HG02678 (cell line): ENCODE data around the gene CACNA1A.
A peak's percentile ranks its signal among the peaks of the same experiment; 100 is the strongest.
"Not testable (repeated sequence)": the region's sequence is repeated elsewhere in the genome, so short reads cannot be mapped to it uniquely, and the experiment has no call there.

Experiments
- ATAC-seq: cut with Tn5 transposase; IDR thresholded peaks from one replicate; pipeline ENCODE4 v1.9.1; 2021; ENCODE audit warnings: mild to moderate bottlenecking, moderate library complexity; ENCODE audit not compliant: unreplicated experiment

CACNA1A gene

DNA sequence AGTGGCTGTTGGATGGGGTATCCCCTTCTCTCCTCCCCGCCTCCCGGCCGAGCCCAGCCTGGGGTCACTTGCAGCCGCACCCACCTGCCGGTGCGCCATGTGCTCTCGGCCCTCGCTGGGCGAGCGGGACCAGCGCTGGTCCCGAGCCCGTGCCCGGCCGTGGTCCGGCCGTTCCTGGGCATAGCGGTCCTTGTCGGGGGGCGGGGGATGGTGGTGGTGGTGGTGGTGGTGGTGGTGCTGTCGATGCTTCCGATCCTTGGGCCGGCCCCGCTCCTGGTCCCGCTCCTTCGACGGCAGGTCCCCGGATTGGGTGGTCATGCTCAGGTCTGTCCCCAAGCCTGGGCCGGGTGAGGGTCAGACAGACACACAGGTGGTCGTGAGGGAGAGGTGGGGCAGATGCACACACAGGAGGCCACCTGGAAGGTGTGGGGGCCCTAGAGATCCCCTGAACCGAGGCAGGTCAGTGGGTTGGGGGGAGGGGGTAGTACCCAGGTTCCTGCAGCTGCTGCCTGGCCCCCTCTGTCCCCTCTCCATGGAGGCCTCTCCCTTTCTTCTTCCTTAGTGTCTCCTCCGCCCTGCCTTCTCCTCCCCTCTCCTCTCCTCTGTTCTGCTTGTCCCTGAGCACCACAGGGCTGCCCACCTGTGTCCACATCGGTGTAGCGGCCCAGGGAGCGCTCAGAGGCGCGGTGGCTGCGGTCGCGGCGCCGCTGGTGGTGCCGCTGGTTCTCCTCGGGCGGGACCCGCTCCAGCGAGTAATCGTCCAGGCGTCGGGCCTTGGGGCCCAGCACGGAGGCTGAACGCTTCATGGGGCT is 297.4 kb downstream of the CACNA1A start:
- no peak for ATAC-seq

DNA sequence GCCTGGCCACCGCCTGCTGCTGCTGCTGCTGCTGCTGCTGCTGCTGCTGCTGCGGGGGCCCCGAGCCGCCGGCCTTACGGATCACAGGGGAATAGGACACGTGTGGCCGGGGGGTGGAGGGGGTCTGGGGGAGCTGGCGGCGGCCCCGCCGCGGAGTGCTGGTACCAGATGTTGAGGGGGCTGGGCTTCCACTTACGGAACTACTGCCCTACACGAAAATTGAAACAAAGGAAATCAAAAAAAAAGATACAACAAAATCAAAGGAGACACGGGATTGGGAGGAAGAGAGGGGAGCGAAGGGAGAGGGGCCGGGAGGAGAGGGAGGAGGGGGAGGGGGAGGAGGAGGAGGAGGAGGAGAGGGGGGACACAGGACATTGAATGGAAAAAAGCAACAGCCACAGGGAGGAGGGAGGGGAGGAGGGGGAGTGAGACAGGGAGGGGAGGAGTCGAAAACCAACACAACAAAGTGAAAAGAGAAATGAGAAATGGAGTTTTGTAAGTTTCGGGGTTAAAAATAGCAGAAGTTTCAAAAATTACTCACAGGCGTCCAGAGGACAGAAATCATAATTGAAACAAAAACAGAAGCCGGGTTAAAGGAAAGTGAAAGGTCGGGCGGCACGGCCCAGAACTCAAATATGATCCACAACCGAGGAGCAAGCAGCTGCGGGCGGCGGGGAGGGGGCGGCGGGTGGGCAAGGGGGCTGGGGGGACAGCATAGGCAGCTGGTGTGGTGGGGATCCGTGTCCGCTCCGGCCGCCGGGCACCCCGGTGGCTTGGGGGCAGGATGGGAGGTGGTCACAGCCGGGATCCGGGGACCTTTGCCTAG is 298.2 kb downstream of the CACNA1A start:
- ATAC-seq = peak; percentile 74

DNA sequence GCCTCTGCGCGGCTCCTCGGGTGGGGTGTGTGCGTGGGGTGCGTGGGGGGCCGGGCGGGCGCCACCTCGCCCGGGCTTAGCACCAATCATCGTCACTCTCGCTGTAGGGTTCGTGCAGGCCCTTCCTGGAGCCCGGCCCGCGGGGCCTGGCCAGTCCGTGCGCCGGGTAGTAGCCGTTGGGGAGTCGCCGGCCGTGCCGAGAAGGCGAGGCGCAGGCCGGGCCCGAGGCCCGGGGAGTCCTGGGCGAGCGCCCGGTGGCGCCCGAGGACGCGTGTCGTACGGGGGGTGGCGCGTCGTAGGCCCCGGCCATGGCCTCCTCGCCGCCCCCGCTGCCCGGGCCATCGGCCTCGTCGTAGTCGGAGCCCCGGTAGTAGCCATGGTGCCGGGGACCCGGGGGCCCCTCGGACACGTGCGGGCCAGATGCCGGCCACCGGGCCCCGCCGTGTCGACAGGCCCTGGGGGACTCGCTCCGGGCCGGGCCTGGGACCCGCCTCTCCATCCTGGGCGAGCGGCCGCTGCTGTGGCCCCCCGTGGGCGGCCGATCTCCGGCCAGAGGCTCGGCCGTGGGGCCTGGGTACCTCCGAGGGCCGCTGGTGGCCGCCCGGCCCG is 298.9 kb downstream of the CACNA1A start:
- ATAC-seq = no peak

DNA sequence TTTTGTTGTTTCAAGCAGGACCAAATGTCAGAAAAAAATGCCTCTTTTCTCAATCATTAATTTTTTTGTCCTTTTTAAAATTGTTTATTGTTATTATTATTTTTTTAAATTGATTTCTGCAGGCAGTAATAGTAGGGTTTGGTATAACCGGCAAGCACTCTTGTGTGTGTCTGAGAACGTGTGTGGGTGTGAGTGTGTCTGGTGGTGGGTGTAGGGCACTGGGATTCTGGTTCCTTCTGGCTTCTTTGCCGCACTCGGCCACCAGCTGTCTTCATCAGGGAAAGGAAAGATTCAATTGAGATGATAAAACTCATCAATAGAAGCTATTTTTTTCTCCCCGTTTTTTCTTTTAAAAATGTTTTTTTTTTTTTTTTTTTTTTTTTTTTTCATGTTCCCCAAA is 299.7 kb downstream of the CACNA1A start:
- no peak for ATAC-seq

DNA sequence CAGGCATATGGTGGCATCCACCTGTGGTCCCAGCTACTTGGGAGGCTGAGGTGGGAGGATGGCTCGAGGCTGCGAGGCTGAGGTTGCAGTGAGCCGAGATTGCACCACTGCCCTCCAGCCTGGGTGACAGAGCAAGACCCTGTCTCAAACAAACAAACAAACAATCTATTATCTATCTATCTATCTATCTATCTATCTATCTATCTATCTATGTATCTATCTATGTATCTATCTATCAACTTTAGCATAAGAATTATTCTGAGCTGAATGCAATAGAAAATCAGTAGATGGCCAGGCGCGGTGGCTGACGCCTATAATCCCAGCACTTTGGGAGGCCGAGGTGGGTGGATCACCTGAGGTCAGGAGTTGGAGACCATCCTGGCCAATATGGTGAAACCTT is 304.2 kb downstream of the CACNA1A start:
- not testable (repeated sequence) for ATAC-seq

DNA sequence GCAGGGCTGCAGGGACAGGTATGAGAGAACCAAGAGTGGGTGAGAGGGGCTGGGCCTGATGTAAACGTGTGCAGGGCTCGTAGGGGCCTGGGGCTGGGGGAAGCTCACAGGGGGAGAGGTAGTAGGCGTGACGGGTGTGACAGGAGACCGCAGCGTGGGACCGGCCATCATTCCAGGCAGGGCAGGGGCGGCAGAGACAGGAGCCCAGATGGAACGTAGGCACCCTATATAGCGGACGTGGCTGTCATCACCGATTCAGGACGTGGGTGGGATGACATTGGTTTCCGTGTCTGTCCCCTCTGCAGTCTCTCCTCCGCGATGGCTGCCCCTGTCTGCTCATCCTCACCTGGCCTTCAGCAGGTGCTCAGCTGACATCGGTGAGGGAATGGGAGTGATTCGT is 307.6 kb downstream of the CACNA1A start:
- ATAC-seq = no peak

DNA sequence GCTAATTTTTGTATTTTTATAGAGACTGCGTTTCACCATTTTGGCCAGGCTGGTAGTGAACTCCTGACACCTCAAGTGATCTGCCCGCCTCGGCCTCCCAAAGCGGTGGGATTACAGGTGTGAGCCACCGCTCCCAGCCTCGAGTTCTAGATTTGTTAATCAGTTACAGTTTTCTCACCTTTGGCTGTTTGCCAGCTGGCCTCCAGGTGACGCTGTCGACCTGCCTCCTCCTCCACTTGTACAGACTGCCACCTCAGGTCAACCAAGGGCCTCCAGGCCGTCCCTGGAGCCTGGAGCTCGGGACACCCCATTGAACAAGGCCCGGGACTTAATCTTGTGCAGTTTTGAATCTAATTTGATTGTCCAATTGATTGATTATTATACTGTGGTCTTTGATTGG is 310.6 kb downstream of the CACNA1A start:
- ATAC-seq = no peak

DNA sequence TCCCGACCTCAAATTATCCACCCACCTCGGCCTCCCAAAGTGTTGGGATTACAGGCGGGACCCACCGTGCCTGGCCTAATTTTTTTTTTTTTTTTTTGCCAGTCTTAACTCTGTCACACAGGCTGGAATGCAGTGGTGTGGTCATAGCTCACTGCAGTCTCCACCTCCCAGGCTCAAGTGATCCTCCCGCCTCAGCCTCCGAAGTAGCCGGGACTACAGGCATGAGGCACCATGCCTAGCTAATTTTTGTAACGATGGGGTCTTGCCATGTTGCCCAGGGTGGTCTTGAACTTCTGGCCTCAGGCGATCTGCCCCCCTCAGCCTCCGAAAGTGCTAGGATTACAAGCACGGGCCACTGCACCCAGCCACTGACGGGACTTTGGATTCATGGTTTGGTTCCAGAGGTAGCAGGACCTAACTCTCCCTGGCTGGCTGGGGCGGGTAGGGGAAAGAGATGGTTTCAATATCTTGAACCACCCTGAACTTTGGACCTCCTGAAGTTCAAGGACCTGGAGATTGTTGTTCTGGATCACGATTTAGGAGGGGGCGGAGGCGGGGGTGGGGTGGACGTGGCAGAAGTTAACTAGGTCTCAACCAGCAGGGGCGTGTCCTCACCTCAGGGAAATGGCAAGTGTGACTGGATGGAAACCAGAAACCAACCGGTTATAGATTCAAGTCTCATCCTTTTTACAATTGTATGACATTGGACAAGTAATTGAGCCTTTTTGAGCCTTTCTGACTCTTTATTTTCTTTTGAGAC is 315.3 kb downstream of the CACNA1A start:
- ATAC-seq = no peak

DNA sequence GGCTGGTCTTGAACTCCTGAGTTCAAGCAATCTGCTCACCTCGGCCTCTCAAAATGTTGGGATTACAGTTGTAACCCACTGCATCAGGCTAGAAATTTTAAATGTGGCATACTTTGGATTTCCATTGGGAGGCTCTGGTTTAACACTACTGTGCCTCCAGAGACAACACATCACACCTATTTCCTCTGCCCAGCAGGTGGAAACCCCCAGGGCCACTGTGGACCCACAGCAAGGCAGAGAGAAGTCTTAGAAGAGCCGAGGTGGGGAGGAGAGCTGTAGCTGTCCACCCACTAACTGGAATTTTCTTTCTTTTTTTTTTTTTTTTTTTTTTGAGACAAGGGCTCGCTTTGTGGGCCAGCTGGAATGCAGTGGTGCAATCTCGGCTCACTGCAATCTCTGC is 316.7 kb downstream of the CACNA1A start:
- no peak for ATAC-seq

DNA sequence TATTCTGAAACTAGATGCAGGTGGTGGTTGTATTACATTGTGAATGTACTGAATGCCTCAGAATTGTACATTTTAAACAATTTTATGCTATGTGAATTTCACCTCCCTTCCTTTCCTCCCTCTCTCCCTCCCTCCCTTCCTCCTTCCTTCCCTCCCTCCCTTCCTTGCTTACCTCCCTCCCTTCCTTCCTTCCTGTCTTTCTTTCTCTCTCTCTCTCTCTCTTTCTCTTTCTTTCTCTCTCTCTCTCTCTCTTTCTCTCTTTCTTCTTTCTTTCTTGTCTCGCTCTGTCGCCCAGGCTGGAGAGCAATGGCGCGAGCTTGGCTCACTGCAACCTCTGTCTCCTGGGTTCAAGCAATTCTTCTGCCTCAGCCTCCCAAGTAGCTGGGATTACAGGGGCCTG is 318.9 kb downstream of the CACNA1A start:
- no peak for ATAC-seq

DNA sequence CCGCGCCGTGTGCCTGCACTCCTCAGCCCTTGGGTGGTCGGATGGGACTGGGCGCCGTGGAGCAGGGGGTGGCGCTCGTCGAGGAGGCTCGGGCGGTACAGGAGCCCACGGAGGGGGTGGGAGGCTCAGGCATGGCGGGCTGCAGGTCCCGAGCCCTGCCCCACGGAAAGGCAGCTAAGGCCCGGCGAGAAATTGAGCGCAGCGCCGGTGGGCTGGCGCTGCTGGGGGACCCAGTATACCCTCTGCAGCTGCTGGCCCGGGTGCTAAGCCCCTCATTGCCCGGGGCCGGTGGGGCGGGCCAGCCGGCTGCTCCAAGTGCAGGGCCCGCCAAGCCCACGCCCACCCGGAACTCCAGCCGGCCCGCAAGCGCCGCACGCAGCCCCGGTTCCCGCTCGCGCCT is 319.6 kb downstream of the CACNA1A start:
- not testable (repeated sequence) for ATAC-seq

DNA sequence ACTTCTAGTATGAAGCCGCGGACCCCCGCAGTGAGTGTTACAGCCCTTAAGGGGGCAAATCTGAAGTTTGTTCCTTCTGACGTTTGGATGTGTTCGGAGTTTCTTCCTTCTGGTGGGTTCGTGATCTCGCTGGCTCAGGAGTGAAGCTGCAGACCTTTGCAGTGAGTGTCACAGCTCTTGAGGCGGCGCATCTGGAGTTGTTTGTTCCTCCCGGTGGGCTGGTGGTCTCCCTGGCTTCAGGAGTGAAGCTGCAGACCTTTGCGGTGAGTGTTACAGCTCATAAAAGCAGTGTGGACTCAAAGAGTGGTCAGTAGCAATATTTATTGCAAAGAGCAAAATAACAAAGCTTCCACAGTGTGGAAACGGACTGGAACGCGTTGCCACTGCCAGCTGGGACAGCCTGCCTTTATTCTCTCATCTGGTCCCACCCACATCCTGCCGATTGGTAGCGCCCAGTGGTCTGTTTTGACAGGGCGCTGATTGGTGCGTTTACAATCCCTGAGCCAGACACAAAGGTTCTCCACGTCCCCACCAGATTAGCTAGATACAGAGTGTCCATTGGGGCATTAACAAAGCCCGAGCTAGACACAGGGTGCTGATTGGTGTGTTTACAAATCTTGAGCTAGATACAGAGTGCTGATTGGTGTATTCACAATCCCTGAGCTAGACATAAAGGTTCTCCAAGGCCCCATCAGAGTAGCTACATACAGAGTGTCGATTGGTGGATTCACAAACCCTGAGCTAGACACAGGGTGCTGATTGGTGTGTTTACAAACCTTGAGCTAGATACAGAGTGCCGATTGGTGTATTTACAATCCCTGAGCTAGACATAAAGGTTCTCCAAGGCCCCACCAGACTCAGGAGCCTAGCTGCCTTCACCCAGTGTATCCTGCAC is 320.3 kb downstream of the CACNA1A start:
- ATAC-seq = not testable (repeated sequence)

DNA sequence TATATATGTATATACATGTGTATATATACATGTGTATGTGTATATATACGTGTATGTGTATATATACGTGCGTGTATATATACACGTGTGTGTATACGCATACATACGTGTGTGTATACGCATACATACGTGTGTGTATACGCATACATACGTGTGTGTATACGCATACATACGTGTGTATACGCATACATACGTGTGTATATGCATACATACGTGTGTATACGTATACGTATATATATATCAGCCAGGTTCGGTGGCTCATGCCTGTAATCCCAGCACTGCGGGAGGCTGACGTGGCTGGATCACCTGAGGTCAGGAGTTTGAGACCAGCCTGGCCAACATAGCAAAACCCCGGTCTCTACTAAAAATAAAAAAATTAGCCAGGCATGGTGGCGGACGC is 321.4 kb downstream of the CACNA1A start:
- ATAC-seq = not testable (repeated sequence)

DNA sequence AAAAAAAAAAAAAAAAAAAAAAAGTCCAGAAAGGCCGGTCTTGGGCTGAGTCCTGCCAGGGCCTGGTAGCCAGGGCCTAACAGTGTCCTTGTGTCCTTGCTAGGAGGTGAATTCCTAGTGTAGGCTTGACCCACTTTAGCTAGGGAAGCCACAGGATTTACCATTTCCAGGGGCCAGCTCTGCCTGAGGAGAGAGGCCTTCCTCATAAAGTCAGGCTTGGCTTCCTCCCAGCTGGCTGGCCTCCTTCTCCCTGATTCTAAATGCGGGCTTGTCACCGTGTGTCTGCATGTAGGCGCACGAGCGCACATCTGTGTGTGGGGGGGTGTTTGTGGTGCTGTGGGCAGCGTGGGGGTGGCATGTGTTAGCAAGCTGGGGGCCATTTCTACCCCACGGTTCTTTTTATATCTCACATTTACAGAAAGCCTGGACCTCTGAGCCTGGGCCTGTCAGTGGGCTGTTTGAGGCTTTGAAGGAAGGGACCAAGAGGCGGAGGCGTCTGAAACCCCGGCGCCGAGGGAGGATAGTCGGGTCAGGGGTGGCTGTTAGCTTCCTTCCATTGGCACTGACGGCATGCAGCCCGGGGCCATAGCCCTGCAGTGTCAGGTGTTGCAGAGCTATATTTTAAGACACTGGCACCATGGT is 324.4 kb downstream of the CACNA1A start:
- ATAC-seq = no peak

DNA sequence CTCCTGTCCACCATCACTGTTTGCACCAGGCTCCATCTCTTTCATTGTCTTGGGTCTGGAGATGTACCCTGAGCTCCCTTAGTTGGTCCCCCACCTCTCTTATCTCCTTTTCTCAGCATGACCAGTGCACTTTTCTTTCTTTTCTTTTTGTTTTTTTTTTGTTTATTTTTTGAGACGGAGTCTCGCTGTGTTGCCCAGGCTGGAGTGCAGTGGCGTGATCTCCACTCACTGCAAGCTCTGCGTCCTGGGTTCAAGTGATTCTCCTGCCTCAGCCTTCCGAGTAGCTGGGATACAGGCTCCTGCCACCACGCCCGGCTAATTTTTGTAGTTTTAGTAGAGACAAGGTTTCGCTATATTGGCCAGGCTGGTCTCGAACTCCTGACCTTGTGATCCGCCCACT is 328.0 kb downstream of the CACNA1A start:
- ATAC-seq = not testable (repeated sequence)

DNA sequence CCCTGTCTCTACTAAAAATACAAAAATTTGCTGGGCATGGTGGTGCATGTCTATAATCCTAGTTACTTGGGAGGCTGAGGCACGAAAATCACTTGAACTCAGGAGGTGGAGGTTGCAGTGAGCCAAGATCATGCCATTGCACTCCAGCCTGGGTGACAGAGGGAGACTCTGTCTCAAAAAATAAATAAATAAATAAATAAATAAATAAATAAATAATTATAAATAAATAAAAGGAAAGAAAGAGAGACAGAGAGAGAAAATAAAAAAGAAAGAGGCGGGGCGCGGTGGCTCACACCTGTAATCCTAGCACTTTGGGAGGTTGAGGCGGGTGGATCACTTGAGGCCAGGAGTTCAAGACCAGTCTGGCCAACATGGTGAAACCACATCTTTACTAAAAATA is 328.7 kb downstream of the CACNA1A start:
- ATAC-seq = not testable (repeated sequence)

DNA sequence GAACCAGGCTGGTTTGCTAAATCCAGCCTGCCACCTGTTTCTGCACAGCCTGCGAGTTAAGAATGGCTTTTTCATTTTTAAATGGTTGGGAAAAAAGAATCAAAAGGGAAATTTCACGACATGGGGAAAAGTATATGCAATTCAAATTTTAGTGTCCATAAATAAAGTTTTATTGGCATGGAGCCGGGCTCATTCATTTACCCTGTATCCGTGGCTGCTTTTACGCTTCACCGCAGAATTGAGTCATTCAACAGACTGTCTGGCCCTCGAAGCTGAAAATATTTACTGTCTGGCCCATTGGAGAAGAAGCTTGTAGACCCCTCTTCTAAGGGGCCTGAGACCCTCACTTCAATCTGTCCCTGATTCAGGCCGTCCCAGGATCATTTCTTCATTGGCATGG is 329.9 kb downstream of the CACNA1A start:
- no peak for ATAC-seq

DNA sequence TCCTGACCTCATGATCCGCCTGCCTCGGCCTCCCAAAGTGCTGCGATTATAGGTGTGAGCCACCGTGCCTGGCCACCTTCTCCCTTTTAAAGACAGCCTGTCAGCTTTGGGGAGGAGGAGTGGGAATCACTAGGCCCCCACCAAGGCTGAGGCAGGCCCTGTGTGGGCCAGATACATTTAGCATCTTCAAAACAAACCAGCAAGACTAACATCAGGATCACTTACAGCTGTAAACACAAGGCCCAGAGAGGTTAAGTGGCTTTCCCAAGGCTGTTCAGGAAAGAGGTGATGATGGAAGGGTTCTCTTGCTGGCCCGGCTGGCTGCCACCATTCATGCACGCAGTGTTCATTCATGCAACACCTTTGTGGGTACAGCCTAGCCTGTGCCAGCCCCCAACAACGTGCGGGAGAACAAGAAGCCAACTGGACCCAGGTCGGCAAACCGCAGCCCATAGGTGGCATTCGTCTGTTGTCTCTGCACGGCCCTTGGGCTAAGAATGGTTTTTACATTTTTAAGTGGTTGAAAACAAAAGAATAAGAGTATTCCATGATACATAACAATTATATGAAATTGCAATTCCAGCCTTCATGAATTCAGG is 333.0 kb downstream of the CACNA1A start:
- no peak for ATAC-seq
